ENCODE measurements around the gene FOXJ3.

Gene FOXJ3

GRCh38 chr1:42302034-42302433, 33.0 kb downstream of the FOXJ3 start:
- no peak for DNase-seq

DNA sequence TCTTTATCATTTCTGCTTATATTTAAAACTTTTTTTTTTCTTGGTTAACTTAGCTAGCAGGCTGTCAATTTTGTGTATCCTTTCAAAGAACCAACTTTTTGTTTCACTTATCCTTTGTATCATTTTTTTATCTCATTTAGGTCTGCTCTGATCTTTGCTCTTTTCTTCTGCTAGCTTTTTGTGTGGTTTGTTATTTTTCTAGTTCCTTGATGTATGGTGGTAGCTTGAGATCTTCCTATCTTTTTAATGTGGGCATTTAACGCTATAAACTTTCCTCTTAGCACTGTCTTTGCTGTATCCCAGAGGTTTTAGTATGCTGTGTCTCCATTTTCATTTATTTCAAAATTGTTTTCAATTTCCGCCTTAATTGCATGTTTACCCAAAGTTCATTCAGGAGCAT, 36.5 kb downstream of the FOXJ3 start:
- DNase-seq: no peak

DNA sequence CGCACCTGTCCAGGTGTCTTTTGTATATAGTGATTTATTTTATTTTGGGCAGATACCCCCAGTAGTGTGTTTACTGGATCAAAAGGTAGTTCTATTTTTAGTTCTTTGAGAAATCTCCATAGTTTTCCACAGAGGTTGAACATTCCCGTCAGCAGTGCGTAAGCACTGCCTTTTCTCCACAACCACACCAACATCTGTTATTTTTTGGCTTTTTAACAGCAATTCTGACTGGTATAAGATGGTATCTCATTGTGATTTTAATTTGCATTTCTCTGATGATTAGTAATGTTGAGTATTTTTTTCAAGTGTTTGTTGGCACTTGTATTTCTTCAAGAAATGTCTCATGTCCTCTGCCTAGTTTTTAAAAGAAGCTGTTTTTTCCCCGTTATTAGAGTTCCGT, 39.2 kb downstream of the FOXJ3 start:
- no peak for DNase-seq

DNA sequence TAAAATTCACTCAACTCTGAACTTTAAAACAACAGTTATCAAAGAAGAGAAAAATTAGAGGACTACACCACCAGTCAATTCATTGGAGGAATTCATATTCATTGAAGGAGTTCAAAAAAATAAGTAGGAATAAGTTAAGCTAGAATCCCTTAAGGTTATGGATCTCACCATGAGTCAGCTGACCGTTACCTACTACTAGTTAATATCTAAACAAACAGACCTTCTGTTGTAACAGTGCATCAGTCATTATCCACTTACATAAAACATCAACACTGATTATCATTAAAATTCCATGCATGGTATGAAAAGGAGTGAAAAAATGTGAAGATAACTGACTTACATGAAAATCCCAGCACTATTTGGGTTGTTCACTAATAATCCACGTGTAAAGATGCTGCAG, 44.9 kb downstream of the FOXJ3 start:
- DNase-seq: no peak

GRCh38 chr1:42288311-42288985, 46.6 kb downstream of the FOXJ3 start:
- no peak for DNase-seq

DNA sequence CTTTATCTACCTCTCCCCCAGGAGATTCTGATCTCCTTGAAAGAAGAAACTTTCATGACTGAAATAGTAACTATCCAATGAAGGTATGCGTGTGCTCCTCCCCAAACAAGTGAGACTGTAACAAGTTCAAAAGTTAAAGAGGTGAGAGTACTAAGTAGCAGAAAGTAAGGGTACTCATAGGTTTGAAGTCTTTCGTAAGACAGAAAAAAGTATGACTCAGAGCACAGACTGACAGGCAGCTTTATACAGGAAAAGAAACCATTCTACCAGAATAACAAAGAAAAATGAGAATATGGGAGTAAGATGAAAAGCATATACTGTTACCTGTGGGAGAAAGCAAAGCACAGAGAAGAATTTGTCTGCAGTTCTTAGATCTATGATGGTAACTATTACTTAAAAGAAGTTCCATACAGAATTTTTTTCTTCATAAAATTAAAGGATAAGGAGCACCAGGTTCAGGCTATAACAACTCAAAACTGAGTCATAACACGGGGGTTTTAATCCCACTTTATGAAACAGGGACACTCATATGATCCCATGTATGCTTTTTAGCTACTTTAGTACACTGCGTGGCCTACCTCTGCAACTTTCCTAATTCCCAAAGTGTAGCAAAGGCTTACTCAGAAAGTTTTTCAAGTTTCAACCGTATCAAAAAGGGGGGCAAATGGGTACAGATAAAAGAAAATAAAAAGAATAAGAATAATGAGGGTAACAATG, 52.0 kb downstream of the FOXJ3 start:
- no peak for DNase-seq

GRCh38 chr1:42282024-42282579, 52.9 kb downstream of the FOXJ3 start:
- no peak for DNase-seq

- DNase-seq: no peak
Measured at GRCh38 chr1:42280821-42281220, 54.2 kb downstream of the FOXJ3 start.

DNA sequence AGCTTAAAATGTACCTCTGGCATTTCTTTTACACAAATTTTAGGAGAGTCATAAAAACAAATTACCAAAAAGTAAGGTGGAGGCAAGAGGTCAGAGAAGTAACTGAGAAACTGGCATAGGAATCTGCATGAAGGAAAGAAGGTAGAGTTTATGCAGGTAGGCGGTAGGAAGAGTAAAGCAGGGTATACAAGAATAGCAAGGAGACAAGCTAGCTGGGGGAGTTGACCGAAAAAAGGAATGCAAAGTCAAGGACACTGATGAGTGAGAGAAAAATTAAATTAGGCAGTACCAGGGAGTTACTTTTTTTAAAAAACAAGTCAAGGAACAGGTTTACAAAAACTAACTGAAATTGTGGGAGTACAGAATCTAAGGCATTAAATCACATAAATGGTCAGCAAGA, 56.0 kb downstream of the FOXJ3 start:
- no peak for DNase-seq

DNA sequence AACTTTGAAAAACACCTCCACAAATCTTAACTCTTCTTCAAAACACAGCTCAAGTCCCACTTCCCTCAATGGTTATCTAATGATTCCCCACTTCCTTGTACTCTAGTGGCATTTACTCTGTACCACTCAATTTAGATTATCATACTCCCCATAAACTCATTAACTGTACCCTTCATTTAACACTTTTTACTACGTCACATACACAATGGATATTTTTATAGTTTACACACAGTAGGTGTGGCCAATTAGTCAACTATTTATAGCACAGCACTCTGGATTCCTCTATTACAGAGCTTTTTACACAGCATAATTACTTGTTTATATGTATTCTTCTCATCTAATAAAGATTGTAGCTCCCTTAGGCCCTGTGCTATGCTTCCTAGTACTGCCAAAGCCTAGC, 62.1 kb downstream of the FOXJ3 start:
- DNase-seq: peak; percentile 13

DNA sequence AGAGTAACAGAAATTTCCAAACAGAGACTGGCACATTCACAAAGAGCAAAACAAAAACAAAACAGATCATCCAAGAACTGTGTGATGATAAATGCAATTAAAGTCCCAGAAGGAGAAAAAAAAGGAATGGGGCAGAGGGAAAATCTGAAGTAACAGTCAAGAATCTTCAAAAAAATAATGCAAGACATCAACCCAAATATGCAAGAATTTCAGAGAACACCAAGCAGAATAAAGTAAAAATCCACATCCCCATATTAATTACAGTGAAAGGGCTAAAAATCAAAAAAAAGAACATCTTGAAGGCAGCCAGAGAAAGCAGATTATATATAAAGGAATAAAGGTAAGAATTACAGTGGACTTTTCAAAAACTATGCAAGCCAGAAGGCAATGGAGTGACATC, 67.1 kb downstream of the FOXJ3 start:
- DNase-seq: no peak

GRCh38 chr1:42266253-42267135, 68.5 kb downstream of the FOXJ3 start:
- no peak for DNase-seq

GRCh38 chr1:42264511-42265190, 70.4 kb downstream of the FOXJ3 start:
- peak; percentile 77 for DNase-seq

DNA sequence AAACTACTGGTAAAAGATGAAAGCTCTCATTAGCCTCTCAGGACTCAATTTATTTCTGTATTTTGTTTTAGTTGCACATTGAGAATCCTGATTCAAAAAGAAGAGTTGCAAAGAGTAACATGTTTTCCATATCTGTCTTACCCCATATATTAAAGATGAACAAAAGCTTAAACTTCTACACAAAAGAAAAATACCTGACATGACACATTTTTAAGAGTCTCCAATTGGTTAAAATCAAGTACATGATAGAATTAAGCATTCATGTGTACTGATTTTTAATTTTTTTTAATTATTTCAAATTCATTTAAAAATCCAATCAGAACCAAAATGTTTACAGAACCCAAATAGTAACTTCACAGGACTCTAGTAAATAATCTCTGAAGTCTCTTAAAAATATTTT, 72.0 kb downstream of the FOXJ3 start:
- DNase-seq: no peak

DNA sequence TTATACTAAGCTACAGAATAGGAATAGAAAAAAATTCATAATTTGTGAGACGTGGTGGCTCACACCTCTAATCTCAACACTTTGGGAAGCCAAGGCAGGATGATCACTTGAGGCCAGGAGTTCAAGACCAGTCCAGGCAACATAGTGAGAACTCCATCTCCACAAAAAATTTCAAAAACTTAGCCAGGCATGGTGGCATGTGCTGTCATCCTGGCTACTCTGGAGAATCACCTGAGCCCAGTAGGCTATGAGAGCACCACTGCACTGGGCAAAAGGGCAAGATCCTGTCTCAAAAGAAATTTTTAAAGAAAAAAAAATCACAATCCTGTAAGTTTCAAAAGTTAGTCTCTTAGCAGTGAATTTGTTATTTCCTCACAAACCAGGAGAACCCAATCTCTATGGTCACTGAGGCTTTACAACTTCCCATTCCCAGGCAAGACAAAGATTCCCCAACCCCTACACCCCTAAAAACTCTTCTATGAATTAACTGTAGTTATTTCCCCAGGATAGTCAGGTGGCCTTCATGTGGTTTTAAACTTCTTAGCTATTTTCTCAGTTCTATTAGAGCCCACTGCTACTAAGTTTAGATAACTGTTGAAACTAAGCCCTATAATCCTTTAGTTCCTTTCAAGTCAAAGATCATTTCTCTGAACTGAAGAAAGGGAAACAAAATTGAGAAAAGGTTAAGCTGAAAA, 74.5 kb downstream of the FOXJ3 start:
- DNase-seq: no peak

DNA sequence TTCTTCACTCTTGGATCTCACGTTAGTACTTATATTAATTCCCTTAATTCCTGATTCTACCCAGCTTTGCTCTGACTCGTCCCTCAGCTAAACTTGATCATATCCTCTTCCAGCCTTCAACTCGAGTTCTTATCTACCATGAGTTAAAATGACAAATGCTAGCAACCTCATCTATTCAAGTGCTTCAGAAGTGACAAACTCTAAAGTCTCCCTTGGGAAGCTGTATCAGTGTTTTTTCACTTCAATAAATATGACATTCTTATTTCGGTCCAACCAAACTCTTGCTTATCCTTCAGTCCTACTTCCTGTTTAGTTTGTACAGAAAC, 75.3 kb downstream of the FOXJ3 start:
- peak; percentile 18 for DNase-seq

DNA sequence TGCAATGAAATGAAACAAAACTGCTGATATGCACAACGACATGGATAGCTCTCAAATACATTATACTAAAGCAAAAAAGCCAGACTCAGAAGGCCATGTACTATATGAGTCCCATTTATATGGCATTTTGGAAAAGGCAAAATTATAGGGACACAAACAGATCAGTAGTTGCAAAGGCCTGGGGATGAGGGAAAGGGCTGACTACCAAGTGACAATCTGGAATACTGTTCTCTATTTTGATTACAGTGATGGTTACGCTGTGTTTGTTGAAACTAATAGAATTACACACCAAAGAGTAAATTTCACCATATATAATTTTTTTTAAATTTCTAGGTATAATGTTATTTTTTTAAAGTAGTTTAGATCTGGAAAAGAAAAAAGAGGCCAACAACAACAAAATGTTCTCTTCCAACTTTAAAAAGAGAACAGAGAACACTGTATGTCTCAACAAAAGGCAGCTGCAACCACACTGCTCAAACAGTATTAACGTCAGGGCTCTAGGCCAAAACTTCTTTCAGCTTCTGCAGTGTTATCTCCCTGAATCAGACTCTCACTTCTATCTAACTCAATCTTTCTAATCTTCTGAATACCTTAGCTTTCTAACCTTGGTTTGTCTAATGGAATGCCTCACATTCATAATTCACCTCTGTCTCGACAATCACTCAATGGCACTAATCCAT, 75.8 kb downstream of the FOXJ3 start:
- peak; percentile 80 for DNase-seq

- DNase-seq: no peak
Measured at GRCh38 chr1:42258218-42258617, 76.8 kb downstream of the FOXJ3 start.

GRCh38 chr1:42251042-42251441, 84.0 kb downstream of the FOXJ3 start:
- DNase-seq: no peak

GRCh38 chr1:42250164-42250563, 84.9 kb downstream of the FOXJ3 start:
- no peak for DNase-seq

DNA sequence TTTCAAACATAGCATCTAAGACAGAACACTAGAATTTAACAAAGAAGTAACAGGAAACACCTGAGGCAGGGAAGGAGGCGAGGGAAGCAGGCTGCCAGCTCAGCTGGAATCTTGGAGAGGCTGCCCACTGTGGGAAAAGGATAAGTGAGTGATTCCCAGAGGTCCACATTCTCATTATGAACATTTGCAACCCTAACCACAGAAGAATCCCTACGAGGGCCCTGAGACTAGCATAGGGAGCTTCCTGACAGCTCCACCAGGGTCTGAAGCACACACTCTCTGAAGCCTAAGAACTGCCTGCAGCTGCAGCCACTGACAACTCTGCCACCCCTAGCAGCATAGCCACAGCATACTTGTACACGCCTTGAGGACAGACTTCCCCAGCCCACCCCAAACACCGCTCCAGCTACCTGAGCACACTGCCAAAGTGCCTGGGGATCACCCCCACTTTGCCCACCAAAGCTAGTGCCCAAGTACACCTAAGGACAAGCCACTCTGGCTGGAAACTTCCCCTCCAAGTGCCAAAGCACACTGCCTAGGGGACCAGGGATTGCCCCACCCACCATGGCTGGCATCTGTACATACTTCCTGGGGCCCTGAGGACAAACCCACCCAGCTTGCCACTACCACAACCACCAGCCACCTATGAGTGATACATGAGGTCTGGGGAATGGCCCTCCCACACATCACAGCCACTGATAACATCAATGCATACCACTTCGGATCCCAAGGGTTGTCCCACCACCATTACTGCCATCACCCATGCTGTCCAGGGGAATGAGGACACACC, 93.9 kb downstream of the FOXJ3 start:
- DNase-seq: no peak
